SU-DHL-6 (cell line): ENCODE results near the gene DDX41.

Experiments used
- H2AFZ ChIP-seq: fragments of 200-600 bp; sonication (generic); 2 replicates; pipeline ENCODE4 v1.6.1; 2014; ENCODE audit warnings: low read depth, mild to moderate bottlenecking, moderate library complexity, mixed read lengths, antibody characterized with exemption, low read length; ENCODE audit not compliant: severe bottlenecking
- H3F3A ChIP-seq: fragments of 200-600 bp; shearing (Covaris generic); 2 replicates; pipeline ENCODE4 v1.6.0; 2016; ENCODE audit warnings: antibody characterized with exemption, mild to moderate bottlenecking; ENCODE audit not compliant: insufficient read depth
- H3K27ac ChIP-seq: fragments of 200-600 bp; sonication (generic); 2 replicates; pipeline ENCODE4 v1.5.1; 2016; ENCODE audit warnings: low read depth, mild to moderate bottlenecking, low read length, moderate library complexity, mixed read lengths
- H3K27me3 ChIP-seq: fragments of 200-600 bp; sonication (generic), shearing (Covaris generic); 2 replicates; pipeline ENCODE4 v1.6.0; 2014; ENCODE audit warnings: mild to moderate bottlenecking, low read length
- H3K36me3 ChIP-seq: fragments of 200-600 bp; sonication (generic); 2 replicates; pipeline ENCODE4 v1.6.1; 2014; ENCODE audit warnings: mild to moderate bottlenecking, low read length, mixed read lengths
- H3K4me2 ChIP-seq: fragments of 300-600, 200-600 bp; shearing (Covaris generic), sonication (generic); 2 replicates; pipeline ENCODE4 v1.6.0; 2014; ENCODE audit warnings: low read length, low read depth, mild to moderate bottlenecking; ENCODE audit not compliant: poor library complexity, severe bottlenecking
- H3K4me3 ChIP-seq: fragments of 200-600 bp; sonication (generic); 2 replicates; pipeline ENCODE4 v1.5.1; 2014; ENCODE audit warnings: antibody characterized with exemption, low read length, mild to moderate bottlenecking, mixed read lengths; ENCODE audit not compliant: insufficient read depth, poor library complexity, severe bottlenecking
- H3K79me2 ChIP-seq: fragments of 200-600 bp; sonication (generic); 2 replicates; pipeline ENCODE4 v1.6.1; 2014; ENCODE audit warnings: mild to moderate bottlenecking, low read length, moderate library complexity; ENCODE audit not compliant: insufficient read depth
- H3K9ac ChIP-seq: fragments of 200-600 bp; sonication (generic); 2 replicates; pipeline ENCODE4 v1.7.0; 2014; ENCODE audit warnings: mild to moderate bottlenecking, low read length
- H3K9me2 ChIP-seq: fragments of 200-600 bp; sonication (generic); replicated peaks from 2 replicates; pipeline ENCODE4 v1.6.1; 2014; ENCODE audit warnings: low read length; ENCODE audit not compliant: insufficient read depth
- H3K9me3 ChIP-seq: fragments of 200-600 bp; sonication (generic); 2 replicates; pipeline ENCODE4 v1.6.1; 2014; ENCODE audit warnings: low read length, mixed read lengths; ENCODE audit not compliant: insufficient read depth
- H4K20me1 ChIP-seq: fragments of 200-600 bp; sonication (generic); 2 replicates; pipeline ENCODE4 v1.6.1; 2014; ENCODE audit warnings: low read depth, mild to moderate bottlenecking, antibody characterized with exemption, low read length, moderate library complexity, mixed read lengths
- EZH2phosphoT487 ChIP-seq: fragments of 200-600 bp; sonication (generic), shearing (Covaris generic); conservative IDR thresholded peaks from 2 replicates; pipeline ENCODE4 v1.6.1; 2018; ENCODE audit warnings: mild to moderate bottlenecking, antibody characterized with exemption, low read length, moderate library complexity, mixed read lengths
- TF ChIP-seq, protein P1 (sequence below): fragments of 200-600 bp; sonication (generic); IDR thresholded peaks from one replicate; pipeline ENCODE4 v1.5.1; 2017; ENCODE audit warnings: antibody characterized with exemption, mild to moderate bottlenecking, low read length, moderate library complexity; ENCODE audit not compliant: insufficient read depth, poor library complexity, severe bottlenecking

Gene DDX41

DNA sequence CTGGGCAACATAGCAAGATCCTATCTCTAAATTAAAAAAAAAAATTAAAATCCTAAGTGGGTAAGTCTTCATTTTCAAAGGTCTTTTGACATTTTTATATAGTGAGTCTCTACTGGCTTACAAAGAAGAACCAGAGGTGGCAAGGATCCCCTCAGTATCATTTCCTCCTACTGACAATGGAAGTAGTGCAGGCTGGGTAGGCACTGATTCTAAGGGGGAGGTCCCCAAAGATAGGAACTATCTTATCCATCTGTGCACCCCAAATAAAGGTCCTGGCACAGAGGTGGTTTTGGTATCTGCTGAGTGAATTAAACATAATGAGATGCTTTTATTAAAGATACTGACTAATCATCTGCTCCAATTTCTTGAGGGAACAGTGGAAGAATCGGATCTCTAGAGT, 33.4 kb upstream of the DDX41 start:
- 0 out of 2 replicates have a peak, but pooled peaks cover 5% of the 10 kb centered on the region for H3K36me3 ChIP-seq
- no peaks in the 10 kb centered on the region for H3K27me3 ChIP-seq
- H3K9me3 ChIP-seq: no peaks in the 10 kb centered on the region
- no peaks in the 10 kb centered on the region for H3K9me2 ChIP-seq
- no peak overlapping the region for H3K27ac ChIP-seq
- H3K79me2 ChIP-seq: peaks cover 61% of the 10 kb centered on the region
- H2AFZ ChIP-seq: no peak overlapping the region
- H3K4me2 ChIP-seq: no peak overlapping the region
- no peak overlapping the region for H3K4me3 ChIP-seq
- H4K20me1 ChIP-seq: no peaks in the 10 kb centered on the region
- H3F3A ChIP-seq: no peaks in the 10 kb centered on the region
- TF ChIP-seq EZH2phosphoT487: no peak
- TF ChIP-seq, protein P1, sequence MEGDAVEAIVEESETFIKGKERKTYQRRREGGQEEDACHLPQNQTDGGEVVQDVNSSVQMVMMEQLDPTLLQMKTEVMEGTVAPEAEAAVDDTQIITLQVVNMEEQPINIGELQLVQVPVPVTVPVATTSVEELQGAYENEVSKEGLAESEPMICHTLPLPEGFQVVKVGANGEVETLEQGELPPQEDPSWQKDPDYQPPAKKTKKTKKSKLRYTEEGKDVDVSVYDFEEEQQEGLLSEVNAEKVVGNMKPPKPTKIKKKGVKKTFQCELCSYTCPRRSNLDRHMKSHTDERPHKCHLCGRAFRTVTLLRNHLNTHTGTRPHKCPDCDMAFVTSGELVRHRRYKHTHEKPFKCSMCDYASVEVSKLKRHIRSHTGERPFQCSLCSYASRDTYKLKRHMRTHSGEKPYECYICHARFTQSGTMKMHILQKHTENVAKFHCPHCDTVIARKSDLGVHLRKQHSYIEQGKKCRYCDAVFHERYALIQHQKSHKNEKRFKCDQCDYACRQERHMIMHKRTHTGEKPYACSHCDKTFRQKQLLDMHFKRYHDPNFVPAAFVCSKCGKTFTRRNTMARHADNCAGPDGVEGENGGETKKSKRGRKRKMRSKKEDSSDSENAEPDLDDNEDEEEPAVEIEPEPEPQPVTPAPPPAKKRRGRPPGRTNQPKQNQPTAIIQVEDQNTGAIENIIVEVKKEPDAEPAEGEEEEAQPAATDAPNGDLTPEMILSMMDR: no peak
- no peak overlapping the region for H3K9ac ChIP-seq

- H3K79me2 ChIP-seq: peaks cover 69% of the 10 kb centered on the region
- peaks cover 5% of the 10 kb centered on the region; the same call in 1 of the 2 replicates for H3K36me3 ChIP-seq
- TF ChIP-seq EZH2phosphoT487: no peak
- TF ChIP-seq, protein P1: no peak
- H3K9me2 ChIP-seq: no peaks in the 10 kb centered on the region
- no peaks in the 10 kb centered on the region for H3K9me3 ChIP-seq
- H3F3A ChIP-seq: no peaks in the 10 kb centered on the region
- H2AFZ ChIP-seq: no peak overlapping the region
- no peak overlapping the region for H3K4me2 ChIP-seq
- H4K20me1 ChIP-seq: no peaks in the 10 kb centered on the region
- no peaks in the 10 kb centered on the region for H3K27me3 ChIP-seq
- no peak overlapping the region for H3K27ac ChIP-seq
- H3K9ac ChIP-seq: no peak overlapping the region
- H3K4me3 ChIP-seq: no peak overlapping the region
Measured at GRCh38 chr5:177548495-177548894, 31.7 kb upstream of the DDX41 start.

DNA sequence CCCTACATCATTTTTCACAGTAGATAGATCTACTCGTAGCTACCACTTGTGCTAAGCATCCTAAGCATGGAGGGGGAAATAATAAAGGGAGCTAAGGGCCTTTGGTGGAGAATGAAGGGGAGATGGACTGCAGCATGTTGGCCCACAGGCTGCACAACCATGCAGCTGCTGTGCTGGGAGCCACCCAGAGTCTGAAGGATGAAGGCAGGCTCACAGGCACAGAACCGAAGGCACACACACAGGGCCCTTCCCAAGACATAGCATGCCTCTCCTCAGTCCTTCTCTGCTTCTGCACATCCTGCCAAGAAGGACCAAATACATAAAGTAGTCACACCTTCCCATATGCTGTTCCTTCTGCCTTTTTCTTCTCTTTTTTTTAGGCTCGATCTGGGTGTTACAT, 31.0 kb upstream of the DDX41 start:
- H3K27me3 ChIP-seq: no peaks in the 10 kb centered on the region
- no peaks in the 10 kb centered on the region for H3K9me2 ChIP-seq
- H3K4me2 ChIP-seq: no peak overlapping the region
- no peak overlapping the region for H2AFZ ChIP-seq
- H3K4me3 ChIP-seq: no peak overlapping the region
- no peaks in the 10 kb centered on the region for H3F3A ChIP-seq
- no peaks in the 10 kb centered on the region for H3K9me3 ChIP-seq
- TF ChIP-seq EZH2phosphoT487: no peak
- TF ChIP-seq, protein P1: no peak
- H4K20me1 ChIP-seq: no peaks in the 10 kb centered on the region
- H3K27ac ChIP-seq: no peak overlapping the region
- peaks cover 5% of the 10 kb centered on the region; the same call in 1 of the 2 replicates for H3K36me3 ChIP-seq
- H3K79me2 ChIP-seq: peaks cover 69% of the 10 kb centered on the region
- H3K9ac ChIP-seq: no peak overlapping the region
